Ramos (cell line): ENCODE measurements around the gene TLCD3B.

Experiments
- in situ Hi-C: fragments of 300-500 bp; cut with MboI; formaldehyde crosslinking; loops from one replicate; pipeline ENCODE4 v1.14.3; 2022; ENCODE audit warnings: low sequenced_read_pairs; ENCODE audit not compliant: unreplicated experiment

The TLCD3B gene

DNA sequence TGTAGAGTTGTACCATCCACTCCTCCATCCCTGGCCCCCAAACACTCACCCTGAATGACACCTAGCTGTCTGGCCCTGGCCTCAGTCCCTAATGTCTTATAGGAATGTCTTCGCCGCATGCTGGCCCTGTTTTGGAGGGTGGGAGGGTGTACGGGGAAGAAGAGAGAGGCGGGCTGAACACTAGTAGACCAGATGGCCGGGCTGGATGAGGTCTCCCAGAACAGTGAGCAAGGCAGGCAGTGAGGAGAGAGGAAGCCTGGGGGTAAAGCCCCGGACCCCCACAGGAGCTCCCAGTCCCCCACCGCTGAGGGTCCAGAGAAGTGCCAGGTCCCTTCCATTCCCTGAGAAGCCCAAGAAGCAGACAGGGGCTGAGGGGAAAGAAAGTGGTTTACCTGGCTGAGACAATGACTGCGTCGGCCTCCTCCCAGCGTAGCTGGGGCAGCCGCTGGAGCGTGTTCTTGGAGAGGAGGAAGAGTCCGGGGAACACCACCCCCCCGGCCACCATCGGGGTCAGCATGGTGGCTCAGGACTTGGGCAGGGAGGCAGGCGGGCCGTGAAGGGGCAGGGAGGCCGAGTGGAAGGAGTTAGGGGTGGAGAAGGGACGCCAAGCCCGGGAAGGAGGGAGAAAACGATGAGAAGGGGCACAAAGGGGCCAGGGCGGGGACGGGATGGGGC, 923 bp downstream of the TLCD3B start:
- in situ Hi-C loops, result no loop called here

DNA sequence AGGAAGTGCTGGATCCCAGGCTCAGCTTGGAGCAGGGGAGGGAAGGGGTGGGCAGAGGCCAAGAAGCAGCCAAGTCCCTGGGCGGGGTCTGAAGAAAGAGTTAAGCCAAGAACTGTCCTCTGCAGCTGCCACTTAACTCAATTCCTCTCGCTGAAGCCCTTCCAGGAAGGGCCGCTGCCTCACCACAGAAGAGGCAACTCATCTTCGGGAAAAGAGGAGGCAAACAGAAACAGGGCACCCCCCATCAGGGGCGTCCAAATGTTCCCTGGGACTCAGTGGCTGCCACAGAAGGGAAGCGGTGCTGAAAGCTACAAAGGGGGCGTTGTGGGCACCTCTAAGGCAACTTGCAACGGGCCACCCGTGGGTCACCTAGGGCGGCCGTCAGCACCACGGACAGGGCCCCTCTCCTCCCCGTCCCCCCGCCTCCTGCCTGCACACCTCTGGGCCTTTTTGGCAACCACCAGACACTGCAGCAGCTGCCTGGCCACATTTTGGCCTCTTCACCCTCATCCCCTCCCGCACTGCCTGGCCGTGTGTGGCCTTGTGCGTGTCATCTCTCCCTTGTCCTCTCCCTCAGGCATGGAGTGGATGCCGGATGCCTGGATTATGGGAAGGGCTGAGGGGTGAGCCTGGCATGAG, 2.5 kb downstream of the TLCD3B start:
- in situ Hi-C loops, result no loop called here

DNA sequence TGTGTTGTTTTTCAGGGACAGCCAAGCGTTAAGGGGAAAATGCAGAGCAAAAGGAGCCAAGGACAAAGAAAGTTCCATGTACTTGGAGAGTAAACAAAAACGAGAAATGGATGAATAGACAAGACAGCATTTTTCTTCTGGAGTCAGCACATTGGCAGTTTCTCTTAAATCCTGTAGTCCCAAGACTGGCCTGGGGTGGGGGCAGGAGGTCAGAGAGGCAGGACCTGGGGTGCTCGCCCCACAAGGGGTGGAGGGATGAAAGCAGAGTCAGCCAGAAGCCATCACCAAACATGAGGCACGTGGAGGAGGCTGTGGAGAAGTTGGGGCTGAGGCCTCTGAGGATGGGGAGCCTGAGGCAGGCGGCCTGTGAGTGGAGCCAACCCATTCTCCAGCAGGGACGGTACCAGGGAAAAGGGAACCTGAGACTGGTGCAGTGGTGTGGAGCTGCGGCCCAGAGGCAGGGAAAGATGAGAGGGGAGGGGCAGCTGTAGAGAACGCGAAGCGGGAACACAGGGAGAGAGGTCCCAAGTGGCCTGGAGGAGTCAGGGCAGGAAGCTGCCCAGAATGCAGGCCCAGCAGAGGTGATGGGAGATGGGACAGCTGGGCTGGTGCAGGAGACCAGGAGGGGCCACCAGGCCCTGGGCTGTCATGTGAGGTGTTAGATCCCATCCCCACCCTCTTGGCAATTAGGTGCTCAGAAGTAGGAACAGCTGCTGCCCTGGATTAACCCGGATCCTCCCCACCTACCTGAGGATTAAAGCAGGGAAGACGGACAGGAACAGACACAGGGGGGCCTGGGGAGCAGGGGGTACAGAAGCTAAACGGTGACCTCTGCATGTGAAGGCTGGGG, 3.3 kb downstream of the TLCD3B start:
- in situ Hi-C loops, result no loop called here

DNA sequence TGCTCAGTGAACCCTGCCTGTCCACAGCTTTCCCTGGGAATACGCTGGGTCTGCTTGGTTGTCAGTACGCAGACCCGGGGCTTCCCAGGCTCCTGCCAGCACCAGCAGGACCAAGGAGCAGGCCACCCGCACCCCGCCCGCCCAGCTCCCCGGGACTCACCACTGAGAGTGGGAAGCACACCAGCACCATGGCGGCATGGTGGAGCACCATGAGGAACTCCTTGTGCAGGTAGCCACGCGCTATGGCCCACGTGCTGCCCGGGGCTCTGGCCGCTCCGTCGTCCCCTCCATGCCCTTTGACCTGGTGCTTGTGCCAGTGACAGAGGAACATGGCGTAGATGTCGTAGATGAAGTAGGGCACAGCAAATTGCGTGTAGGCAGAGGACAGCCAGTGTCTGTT, 4.6 kb downstream of the TLCD3B start:
- in situ Hi-C loops, result no loop called here

DNA sequence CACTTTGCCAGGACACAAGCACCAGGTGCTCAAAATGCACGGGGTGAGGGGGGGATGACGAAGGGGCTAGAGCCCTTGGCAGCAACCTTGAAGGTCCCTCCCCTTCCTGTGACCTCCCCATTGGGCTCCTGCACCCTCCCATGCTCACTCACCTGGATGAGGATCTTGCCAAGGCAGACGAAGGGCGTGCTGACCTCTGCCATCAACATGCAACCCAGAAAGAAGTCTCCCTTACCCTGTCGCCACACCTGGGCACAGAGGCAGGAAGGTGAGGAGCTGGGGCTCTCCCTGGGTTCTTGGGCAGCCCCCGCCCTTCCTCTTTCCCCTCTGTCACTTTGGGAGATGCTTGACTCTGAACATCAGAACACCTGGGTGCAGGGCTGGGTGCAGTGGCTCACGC, 5.5 kb downstream of the TLCD3B start:
- in situ Hi-C loops, result no loop called here

DNA sequence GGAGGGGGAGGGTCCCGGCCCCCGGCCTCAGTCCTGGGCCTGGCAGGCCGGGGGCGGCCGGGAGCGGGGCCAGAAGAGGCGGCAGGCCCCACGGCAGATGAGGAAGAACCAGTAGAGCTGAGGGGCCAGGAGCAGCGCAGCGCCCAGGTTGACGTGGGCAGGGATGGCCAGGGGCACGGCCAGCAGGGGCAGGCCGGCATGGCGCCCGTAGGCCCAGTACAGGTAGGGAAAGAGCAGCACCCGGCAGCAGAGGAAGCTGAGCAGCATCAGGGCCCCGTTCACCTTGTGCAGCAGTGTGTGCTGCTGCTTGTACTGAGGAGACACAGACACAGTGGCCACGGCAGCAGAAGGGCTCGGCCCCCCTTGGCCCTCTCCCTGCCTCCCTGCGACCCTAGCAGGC, 5.9 kb downstream of the TLCD3B start:
- in situ Hi-C loops, result no loop called here

DNA sequence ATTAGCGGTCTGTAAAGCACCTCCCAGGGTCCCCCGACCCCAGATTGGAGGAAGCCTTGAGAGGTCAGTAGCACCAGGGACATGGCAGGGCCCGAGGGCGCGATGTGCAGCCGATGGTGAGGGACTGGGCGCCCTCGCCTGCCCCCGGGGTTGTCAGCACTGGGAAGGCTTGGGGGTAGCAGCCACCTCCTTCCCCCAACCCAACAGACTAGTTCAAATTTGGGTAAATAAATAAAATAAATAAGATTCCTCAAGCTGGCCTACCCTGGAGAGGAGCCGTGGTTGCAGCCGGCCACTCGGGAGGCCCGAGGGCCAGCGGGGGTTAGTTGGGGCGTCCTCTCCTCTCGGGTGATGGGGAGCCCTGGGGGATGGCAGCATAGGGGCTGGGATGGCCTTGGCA, 6.6 kb downstream of the TLCD3B start:
- in situ Hi-C loops, result loop anchor here (5.0 to 25.0 kb wide), 2 partner anchors 187 to 327 kb away; no protein-coding TSS in a partner anchor

DNA sequence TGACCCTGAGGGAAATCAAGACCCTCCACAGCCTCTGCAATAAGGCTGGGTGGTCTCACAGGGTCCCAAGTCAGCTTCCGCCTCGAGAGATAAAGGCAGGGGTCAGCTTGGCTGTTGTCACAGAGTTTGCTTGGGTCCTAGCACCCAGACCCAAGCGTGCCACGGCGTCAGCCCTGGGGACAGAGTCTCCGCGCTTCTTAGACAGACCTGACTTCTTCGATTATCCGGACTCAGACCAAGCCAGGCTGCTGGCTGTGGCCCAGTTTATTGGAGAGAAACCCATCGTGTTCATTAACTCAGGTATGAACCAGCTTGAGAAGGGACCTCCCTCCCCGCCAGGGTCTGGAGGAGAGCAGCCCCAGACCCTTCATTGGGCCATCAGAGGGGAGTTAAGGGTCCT, 7.5 kb downstream of the TLCD3B start:
- in situ Hi-C loops, result loop anchor here (5.0 to 25.0 kb wide), 2 partner anchors 186 to 326 kb away; no protein-coding TSS in a partner anchor

DNA sequence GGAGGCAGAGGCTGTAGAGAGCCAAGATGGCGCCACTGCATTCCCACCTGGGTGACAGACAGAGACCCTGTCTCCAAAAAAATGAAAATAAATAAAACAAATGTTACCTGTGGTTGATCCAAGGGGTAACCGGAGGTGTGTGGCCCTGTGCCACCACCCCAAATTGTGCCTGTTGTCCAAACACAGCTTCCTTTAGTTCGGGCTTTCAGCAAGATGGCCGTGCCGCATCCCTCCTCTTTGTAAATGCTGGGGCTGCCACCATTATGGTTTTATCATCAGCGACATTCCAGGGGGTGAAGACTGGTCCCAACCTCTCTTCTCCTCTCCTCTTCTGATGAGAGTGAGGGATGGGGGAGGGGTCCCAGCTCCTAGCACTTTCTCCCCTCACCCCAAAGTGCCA, 8.2 kb downstream of the TLCD3B start, which contains the start of gene C16orf92:
Gene C16orf92, plus strand, starts transcription at position 312 of the 400 bp plus-strand sequence. CDS start 143 bp downstream, outside the sequence.
- in situ Hi-C loops, result loop anchor here (5.0 to 25.0 kb wide), 2 partner anchors 186 to 326 kb away; no protein-coding TSS in a partner anchor

DNA sequence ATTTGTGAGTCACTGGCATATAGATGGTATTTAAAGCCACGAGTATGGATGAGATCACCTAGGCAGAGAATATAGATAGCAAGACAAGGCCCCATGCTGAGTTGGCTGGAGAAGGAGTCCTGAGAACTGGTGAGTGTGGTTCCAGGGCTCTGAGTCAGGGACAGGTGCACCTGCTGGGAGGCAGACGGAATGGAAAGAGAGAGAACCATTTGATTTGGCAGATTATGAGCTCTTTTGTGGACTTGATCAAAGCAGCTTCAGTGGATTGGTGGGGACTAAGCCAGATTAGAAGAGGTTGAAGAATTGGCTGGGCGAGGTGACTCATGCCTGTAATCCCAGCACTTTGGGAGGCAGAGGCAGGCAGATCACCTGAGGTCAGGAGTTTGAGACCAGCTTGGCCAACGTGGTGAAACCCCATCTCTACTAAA, 12.3 kb downstream of the TLCD3B start:
- in situ Hi-C loops, result loop anchor here (25.0 kb wide), 1 partner anchor 181 kb away; no protein-coding TSS in a partner anchor

DNA sequence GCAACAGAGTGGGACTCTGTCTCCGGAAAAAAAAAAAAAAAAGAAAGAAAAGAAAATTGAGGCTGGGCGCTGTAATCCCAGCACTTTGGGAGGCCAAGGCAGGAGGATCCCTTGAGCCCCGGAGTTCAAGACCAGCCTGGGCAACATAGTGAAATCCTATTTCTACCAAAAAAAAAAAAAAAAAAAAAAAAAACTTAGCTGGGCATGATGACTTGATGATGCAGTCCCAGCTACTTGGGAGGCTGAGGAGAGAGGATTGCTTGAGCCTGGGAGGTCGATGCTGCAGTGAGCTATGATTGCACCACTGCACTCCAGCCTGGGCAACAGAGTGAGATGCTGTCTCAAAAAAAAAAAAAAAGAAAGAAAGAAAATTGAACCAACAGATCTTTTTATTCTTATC, 13.1 kb downstream of the TLCD3B start:
- in situ Hi-C loops, result loop anchor here (25.0 kb wide), 1 partner anchor 181 kb away; no protein-coding TSS in a partner anchor

DNA sequence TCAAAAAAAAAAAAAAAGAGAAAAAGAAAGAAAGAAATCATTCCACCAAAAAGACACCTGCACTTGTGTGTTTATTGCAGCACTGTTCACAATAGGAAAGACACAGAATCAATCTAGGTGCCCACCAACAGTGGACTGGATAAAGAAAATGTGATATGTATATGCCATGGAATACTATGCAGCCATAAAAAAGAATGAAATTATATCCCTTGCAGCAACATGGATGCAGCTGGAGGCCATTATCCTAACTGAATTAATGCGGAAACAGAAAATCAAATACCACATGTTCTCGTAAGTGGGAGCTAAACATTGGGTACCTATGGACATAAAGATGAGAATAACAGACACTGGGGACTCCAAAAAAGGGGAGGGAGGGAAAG, 13.8 kb downstream of the TLCD3B start:
- in situ Hi-C loops, result loop anchor here (25.0 kb wide), 1 partner anchor 180 kb away; no protein-coding TSS in a partner anchor

DNA sequence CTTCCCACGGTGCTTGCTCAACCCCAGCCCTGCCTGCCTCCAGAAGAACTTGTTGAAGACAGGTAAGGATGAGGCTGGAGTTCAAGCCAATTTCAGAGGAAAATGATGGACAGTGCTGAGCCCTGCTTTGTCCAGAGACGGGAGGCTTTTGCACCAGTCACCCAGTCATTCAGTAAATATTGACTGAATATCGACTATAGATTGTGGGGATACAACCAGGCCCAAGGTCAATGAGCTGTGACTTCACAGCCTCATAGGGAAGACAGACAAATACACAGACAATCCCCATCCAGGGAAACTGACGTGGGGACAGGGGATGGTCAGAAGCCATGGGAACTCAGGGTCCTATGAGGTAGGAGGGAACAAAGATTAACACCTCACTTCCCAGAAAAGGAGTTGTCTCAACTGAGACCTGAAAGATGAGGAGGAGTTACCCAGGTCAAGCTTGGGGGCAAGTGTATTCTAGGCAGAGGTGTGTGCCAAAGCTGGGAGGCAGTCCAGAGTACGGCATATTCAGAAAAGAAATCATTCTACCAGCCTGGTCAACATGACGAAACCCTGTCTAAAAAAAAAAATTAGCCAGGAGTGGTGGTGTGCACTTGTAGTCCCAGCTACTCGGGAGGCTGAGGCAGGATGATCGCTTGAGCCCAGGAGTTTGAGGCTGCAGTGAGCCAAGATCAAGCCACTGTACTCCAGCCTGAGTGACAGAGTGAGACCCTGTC, 14.4 kb downstream of the TLCD3B start:
- in situ Hi-C loops, result loop anchor here (25.0 kb wide), 1 partner anchor 179 kb away; no protein-coding TSS in a partner anchor

DNA sequence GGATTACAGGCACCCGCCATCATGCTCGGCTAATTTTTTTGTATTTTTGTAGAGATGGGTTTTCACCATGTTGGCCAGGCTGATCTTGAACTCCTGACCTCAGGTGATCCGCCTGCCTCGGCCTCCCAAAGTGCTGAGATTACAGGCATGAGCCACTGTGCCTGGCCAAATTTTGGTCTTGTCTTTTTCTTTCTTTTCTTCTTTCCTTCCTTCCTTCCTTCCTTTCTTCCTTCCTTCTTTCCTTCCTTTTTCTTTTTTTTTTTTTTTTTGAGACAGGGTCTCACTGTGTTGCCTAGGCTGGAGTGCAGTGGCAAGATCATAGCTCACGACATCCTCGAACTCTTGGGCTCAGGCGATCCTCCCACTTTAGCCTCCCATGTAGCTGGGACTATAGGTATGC, 15.6 kb downstream of the TLCD3B start:
- in situ Hi-C loops, result loop anchor here (25.0 kb wide), 1 partner anchor 178 kb away; no protein-coding TSS in a partner anchor

DNA sequence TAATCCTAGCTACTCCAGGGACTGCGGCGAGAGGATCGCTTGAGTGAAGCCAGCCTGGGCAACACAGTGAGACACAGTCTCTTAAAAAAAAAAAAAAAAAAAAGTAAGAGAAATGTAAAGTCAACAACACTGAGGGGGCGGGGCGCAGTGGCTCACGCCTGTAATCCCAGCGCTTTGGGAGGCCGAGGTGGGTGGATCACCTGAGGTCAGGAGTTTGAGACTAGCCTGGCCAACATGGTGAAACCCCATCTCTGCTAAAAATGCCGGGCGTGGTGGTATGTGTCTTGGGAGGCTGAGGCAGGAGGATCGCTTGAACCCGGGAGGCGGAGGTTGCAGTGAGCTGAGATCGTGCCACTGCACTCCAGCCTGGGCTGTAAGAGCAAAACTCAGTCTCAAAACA, 18.5 kb downstream of the TLCD3B start:
- in situ Hi-C loops, result loop anchor here (25.0 kb wide), 1 partner anchor 175 kb away; no protein-coding TSS in a partner anchor

DNA sequence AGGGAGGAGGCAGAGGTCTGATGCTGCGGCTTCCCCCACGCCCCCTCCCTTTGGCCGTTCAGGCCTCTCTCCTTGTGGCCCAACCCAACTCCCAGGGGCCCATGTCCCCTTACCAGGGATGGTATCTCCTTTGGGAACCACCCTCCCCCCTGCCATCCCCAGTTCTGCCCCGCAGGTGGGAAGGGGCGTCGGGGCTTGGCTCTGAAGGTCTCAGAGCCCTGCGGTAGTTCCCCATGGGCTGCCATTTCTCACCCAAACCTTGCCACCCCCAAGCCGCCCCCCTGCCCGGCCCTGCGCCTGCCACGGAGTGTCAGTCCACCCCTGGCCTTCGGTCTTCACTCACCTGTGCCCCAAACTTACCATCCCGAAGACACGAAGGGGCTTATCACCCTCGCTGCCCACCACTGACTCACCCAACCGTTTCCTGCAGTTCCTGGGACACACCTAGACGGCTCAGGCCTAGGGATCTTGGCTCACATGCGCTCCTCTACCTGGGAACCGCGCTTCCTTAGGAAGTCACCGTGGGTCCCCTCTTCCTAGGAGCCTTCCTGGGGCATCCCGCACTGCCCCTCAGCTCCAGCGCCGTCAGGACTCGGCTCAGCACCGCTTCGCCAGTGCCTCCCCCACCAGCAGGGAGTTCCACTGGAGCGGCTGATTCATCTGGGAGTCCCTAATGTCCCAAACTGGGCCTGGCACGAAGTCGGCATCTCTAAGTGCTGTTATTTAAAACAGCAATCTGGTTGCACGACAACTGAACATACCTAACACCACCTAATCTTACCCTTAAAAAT, 19.2 kb downstream of the TLCD3B start:
- in situ Hi-C loops, result loop anchor here (25.0 kb wide), 1 partner anchor 175 kb away; no protein-coding TSS in a partner anchor

DNA sequence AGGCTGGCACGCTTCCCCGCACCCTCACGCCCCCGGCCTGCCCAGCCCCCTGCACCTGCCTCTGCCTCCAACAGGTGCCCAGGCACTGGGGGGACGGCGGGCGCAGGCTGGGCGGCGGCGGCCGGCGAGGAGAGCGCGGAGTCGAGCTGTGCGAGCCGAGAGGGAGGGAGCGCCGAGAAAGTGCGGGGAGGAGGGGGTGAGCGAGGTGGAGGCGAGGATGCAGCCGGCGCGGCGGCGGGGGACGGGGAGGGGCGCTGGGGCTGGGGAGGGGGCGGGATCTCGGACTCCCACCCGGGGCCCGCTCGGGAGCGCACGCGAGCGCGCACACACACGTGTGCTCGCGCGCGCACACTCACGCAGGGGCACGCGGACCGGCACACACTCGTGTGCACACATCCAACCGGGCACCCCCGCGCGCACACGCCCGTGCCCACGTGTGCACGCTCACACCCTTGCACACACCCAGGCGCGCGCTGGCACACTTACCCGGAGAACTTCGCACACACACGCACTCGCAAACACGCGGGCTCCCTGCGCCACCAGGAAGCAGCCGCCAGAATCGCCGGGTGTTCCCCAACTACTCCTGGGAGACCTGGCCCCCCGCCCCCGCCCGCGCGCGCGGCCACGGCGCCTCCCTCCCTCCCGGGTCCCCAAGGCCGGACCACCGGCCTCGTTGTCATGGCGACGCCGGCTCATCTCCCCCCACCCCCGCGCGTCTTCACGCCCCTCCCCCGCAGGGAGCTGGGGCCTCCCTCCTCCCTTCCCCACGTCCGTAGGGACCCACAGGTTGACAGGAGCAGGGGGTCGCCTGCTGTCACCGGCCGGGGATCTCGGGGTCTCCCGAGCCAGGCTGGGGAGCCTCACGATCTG, 20.0 kb downstream of the TLCD3B start, which contains the start of gene DOC2A:
Gene DOC2A, minus strand, starts transcription at position 184 of the 870 bp plus-strand sequence. CDS start 805 bp downstream, outside the sequence.
- in situ Hi-C loops, result loop anchor here (25.0 kb wide), 1 partner anchor 174 kb away; no protein-coding TSS in a partner anchor
